OCI-LY1 (cell line): ENCODE data around the gene AMY1C.
"Not testable (repeated sequence)": the region's sequence is repeated elsewhere in the genome, so short reads cannot be mapped to it uniquely, and the experiment has no call there.

Source experiments
- H2AFZ ChIP-seq: fragments of 200-600 bp; sonication (generic), shearing (Covaris generic); 2 replicates; pipeline ENCODE4 v1.6.0; 2014; ENCODE audit warnings: antibody characterized with exemption, mild to moderate bottlenecking, low read length
- H3F3A ChIP-seq: fragments of 200-600 bp; sonication (generic), shearing (Covaris generic); 2 replicates; pipeline ENCODE4 v1.6.0; 2014; ENCODE audit warnings: mild to moderate bottlenecking, antibody characterized with exemption, low read length, moderate library complexity; ENCODE audit not compliant: insufficient read depth
- H3K27ac ChIP-seq: fragments of 200-600 bp; sonication (generic); 2 replicates; pipeline ENCODE4 v1.5.1; 2014; ENCODE audit warnings: low read length, mixed run types, mild to moderate bottlenecking, low read depth; ENCODE audit not compliant: poor library complexity, severe bottlenecking
- H3K27me3 ChIP-seq: fragments of 200-600 bp; sonication (generic); 2 replicates; pipeline ENCODE4 v1.6.0; 2014; ENCODE audit warnings: antibody characterized with exemption, mild to moderate bottlenecking, low read length, moderate library complexity; ENCODE audit not compliant: insufficient read depth
- H3K36me3 ChIP-seq: fragments of 200-600 bp; sonication (generic); 2 replicates; pipeline ENCODE4 v1.6.1; 2014; ENCODE audit warnings: mild to moderate bottlenecking, antibody characterized with exemption, low read length, moderate library complexity, mixed read lengths; ENCODE audit not compliant: insufficient read depth
- H3K4me1 ChIP-seq: fragments of 200-600 bp; sonication (generic); 2 replicates; pipeline ENCODE4 v1.5.1; 2014; ENCODE audit warnings: mild to moderate bottlenecking, low read length, moderate library complexity; ENCODE audit not compliant: insufficient read depth, severe bottlenecking
- H3K4me2 ChIP-seq: fragments of 200-600 bp; sonication (generic), shearing (Covaris generic); 2 replicates; pipeline ENCODE4 v1.6.1; 2014; ENCODE audit warnings: low read length
- H3K4me3 ChIP-seq: fragments of 200-600 bp; sonication (generic); 2 replicates; pipeline ENCODE4 v1.5.1; 2014; ENCODE audit warnings: low read length, low read depth, mild to moderate bottlenecking, mixed read lengths; ENCODE audit not compliant: poor library complexity, severe bottlenecking
- H3K79me2 ChIP-seq: fragments of 200-600 bp; shearing (Covaris generic); 2 replicates; pipeline ENCODE4 v1.6.1; 2016; ENCODE audit warnings: mixed run types, low read length, mixed read lengths; ENCODE audit not compliant: insufficient read depth
- H3K9ac ChIP-seq: fragments of 200-600 bp; sonication (generic), shearing (Covaris generic); 2 replicates; pipeline ENCODE4 v1.6.1; 2014; ENCODE audit warnings: mild to moderate bottlenecking, low read length, mixed read lengths
- H3K9me2 ChIP-seq: fragments of 200-600 bp; sonication (generic), shearing (Covaris generic); 2 replicates; pipeline ENCODE4 v1.6.1; 2014; ENCODE audit warnings: low read depth, mild to moderate bottlenecking, low read length, mixed read lengths
- H3K9me3 ChIP-seq: fragments of 200-600 bp; shearing (Covaris generic); 2 replicates; pipeline ENCODE4 v1.6.1; 2014; ENCODE audit warnings: low read length, mixed read lengths
- H4K20me1 ChIP-seq: fragments of 200-600 bp; sonication (generic), shearing (Covaris generic); 2 replicates; pipeline ENCODE4 v1.6.0; 2016; ENCODE audit warnings: mild to moderate bottlenecking, low read length; ENCODE audit not compliant: insufficient read depth

Gene AMY1C

GRCh38 chr1:103749598-103749997, at the start of gene AMY1C:
Gene AMY1C, plus strand, starts transcription at chr1:103749898. Its CDS starts 572 bp downstream, at chr1:103750470.
- H3K27me3 ChIP-seq, H3K4me3 ChIP-seq, H3K9ac ChIP-seq, H3K9me2 ChIP-seq, H3K9me3 ChIP-seq, H3F3A ChIP-seq, H3K4me1 ChIP-seq, H2AFZ ChIP-seq, H3K36me3 ChIP-seq, H4K20me1 ChIP-seq, H3K79me2 ChIP-seq, H3K27ac ChIP-seq, H3K4me2 ChIP-seq: not testable (repeated sequence)

- not testable (repeated sequence) for H3K4me1 ChIP-seq, H2AFZ ChIP-seq, H3F3A ChIP-seq, H3K79me2 ChIP-seq, H3K27ac ChIP-seq, H3K36me3 ChIP-seq, H3K4me3 ChIP-seq, H3K27me3 ChIP-seq, H3K9me2 ChIP-seq, H3K9ac ChIP-seq, H4K20me1 ChIP-seq, H3K9me3 ChIP-seq, H3K4me2 ChIP-seq
These were observed 49.0 kb upstream of the AMY1C start for GRCh38 chr1:103700669-103701068.

GRCh38 chr1:103701256-103701655, 48.4 kb upstream of the AMY1C start:
- not testable (repeated sequence) for H3K4me2 ChIP-seq, H3K4me3 ChIP-seq, H3F3A ChIP-seq, H2AFZ ChIP-seq, H3K79me2 ChIP-seq, H3K27ac ChIP-seq, H3K27me3 ChIP-seq, H3K36me3 ChIP-seq, H3K9me3 ChIP-seq, H4K20me1 ChIP-seq, H3K9me2 ChIP-seq, H3K9ac ChIP-seq, H3K4me1 ChIP-seq

- not testable (repeated sequence) for H3K4me1 ChIP-seq, H3K27me3 ChIP-seq, H3K4me2 ChIP-seq, H3K9ac ChIP-seq, H2AFZ ChIP-seq, H3K9me3 ChIP-seq, H3K9me2 ChIP-seq, H3K36me3 ChIP-seq, H3K79me2 ChIP-seq, H4K20me1 ChIP-seq, H3K27ac ChIP-seq, H3K4me3 ChIP-seq, H3F3A ChIP-seq
These were observed 42.0 kb upstream of the AMY1C start for GRCh38 chr1:103707670-103708069.

- not testable (repeated sequence) for H3K27ac ChIP-seq, H3F3A ChIP-seq, H3K79me2 ChIP-seq, H3K4me1 ChIP-seq, H3K4me2 ChIP-seq, H3K9me2 ChIP-seq, H3K9me3 ChIP-seq, H3K36me3 ChIP-seq, H3K4me3 ChIP-seq, H3K27me3 ChIP-seq, H3K9ac ChIP-seq, H2AFZ ChIP-seq, H4K20me1 ChIP-seq
These were observed 39.3 kb upstream of the AMY1C start for GRCh38 chr1:103710381-103710780.

- not testable (repeated sequence) for H3K4me2 ChIP-seq, H3K79me2 ChIP-seq, H3K4me1 ChIP-seq, H3K36me3 ChIP-seq, H3K9ac ChIP-seq, H3F3A ChIP-seq, H3K27ac ChIP-seq, H3K4me3 ChIP-seq, H3K27me3 ChIP-seq, H2AFZ ChIP-seq, H4K20me1 ChIP-seq, H3K9me3 ChIP-seq, H3K9me2 ChIP-seq
These were observed 32.3 kb upstream of the AMY1C start for GRCh38 chr1:103717404-103717803.

- H3K27ac ChIP-seq, H3K9ac ChIP-seq, H3K4me3 ChIP-seq, H3K9me2 ChIP-seq, H2AFZ ChIP-seq, H3K4me1 ChIP-seq, H4K20me1 ChIP-seq, H3F3A ChIP-seq, H3K27me3 ChIP-seq, H3K36me3 ChIP-seq, H3K79me2 ChIP-seq, H3K9me3 ChIP-seq, H3K4me2 ChIP-seq: not testable (repeated sequence)
These were observed 28.2 kb upstream of the AMY1C start for GRCh38 chr1:103721473-103721872.

GRCh38 chr1:103735334-103735733, 14.4 kb upstream of the AMY1C start:
- H3K9ac ChIP-seq, H4K20me1 ChIP-seq, H2AFZ ChIP-seq, H3K79me2 ChIP-seq, H3K27ac ChIP-seq, H3K9me3 ChIP-seq, H3K27me3 ChIP-seq, H3K36me3 ChIP-seq, H3K4me2 ChIP-seq, H3K9me2 ChIP-seq, H3K4me3 ChIP-seq, H3K4me1 ChIP-seq, H3F3A ChIP-seq: not testable (repeated sequence)
